DND-41 (cell line): Measurements from ENCODE around the gene NDUFC1.

Experiments used
- ATAC-seq: fragments of 200-7000 bp; cut with Tn5 transposase; 3 replicates; pipeline ENCODE4 v1.9.1; 2021; ENCODE audit warnings: low read depth; ENCODE audit not compliant: insufficient read depth
- DNase-seq: peaks from one replicate; pipeline ENCODE4 v3.0.0-alpha.2; 2020
- H2AFZ ChIP-seq: 2 replicates; pipeline ENCODE4 v1.6.0; 2012; ENCODE audit warnings: low read depth, low read length
- H3K27ac ChIP-seq: 2 replicates; pipeline ENCODE4 v1.5.1; 2012; ENCODE audit warnings: low read length, inconsistent platforms
- H3K27me3 ChIP-seq: fragments of 200-600 bp; sonication (generic); 2 replicates; pipeline ENCODE4 v1.6.0; 2012; ENCODE audit warnings: low read length, mild to moderate bottlenecking, inconsistent platforms; ENCODE audit not compliant: insufficient read depth, poor library complexity
- H3K36me3 ChIP-seq: 2 replicates; pipeline ENCODE4 v1.5.1; 2012; ENCODE audit warnings: low read length, inconsistent platforms; ENCODE audit not compliant: insufficient read depth
- H3K4me1 ChIP-seq: 2 replicates; pipeline ENCODE4 v1.5.1; 2012; ENCODE audit warnings: mild to moderate bottlenecking, low read length; ENCODE audit not compliant: insufficient read depth
- H3K4me2 ChIP-seq: 2 replicates; pipeline ENCODE4 v1.6.0; 2012; ENCODE audit warnings: mild to moderate bottlenecking, moderate library complexity, low read length, inconsistent platforms; ENCODE audit not compliant: insufficient read depth
- H3K4me3 ChIP-seq, 2 experiments: fragments of 200-600 bp in 1 of 2; shearing (Covaris generic) in 1 of 2; 2 replicates each; pipeline ENCODE4 v1.5.1; 2012 to 2016; ENCODE audit warnings: inconsistent platforms in 2 of 2, low read length in 2 of 2, mild to moderate bottlenecking in 2 of 2, low read depth in 1 of 2, moderate library complexity in 1 of 2
- H3K79me2 ChIP-seq: 2 replicates; pipeline ENCODE4 v1.6.0; 2012; ENCODE audit warnings: low read length, inconsistent platforms; ENCODE audit not compliant: insufficient read depth
- H3K9ac ChIP-seq: 2 replicates; pipeline ENCODE4 v1.6.0; 2012; ENCODE audit warnings: low read depth, mild to moderate bottlenecking, inconsistent platforms, low read length, moderate library complexity
- H3K9me3 ChIP-seq: 2 replicates; pipeline ENCODE4 v1.5.1; 2012; ENCODE audit warnings: low read length, moderate library complexity, mild to moderate bottlenecking, inconsistent platforms; ENCODE audit not compliant: insufficient read depth, severe bottlenecking
- H4K20me1 ChIP-seq: 2 replicates; pipeline ENCODE4 v1.6.0; 2012; ENCODE audit warnings: low read length; ENCODE audit not compliant: insufficient read depth
- EZH2 ChIP-seq: IDR thresholded peaks from 3 replicates; pipeline ENCODE4 v1.6.1; 2012; ENCODE audit warnings: borderline replicate concordance, low read depth, mild to moderate bottlenecking, moderate library complexity, low read length, inconsistent platforms; ENCODE audit not compliant: severe bottlenecking
- TF ChIP-seq, protein P1 (sequence below): IDR thresholded peaks from 2 replicates; pipeline ENCODE4 v1.5.1; 2012; ENCODE audit warnings: borderline replicate concordance, low read length, moderate library complexity, mild to moderate bottlenecking; ENCODE audit not compliant: poor library complexity, severe bottlenecking; ENCODE audit errors: extremely low read depth

Gene NDUFC1

DNA sequence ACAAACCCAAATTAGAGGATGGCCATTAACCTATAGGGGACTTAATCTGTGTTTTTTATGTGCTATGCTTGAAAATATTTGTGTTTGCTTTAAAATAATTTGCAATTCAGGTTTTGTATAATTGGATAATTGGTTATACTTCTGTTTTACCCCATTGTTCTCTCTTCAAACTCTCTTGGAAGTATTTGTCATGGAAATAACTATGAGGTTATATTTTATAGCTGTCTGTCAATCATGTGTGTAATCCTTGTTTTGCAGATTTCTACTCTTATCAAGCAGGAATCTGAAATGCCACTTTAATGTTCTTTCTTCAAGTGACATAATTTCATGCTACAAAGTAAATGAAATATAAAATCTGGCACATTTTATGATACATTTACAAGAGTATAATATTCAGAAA lies 15.4 kb upstream of the NDUFC1 start:
- Histone ChIP-seq H4K20me1 (peaks cover 85% of the 10 kb centered on the region), H3K4me3 (no peak overlapping the region), H2AFZ (no peak overlapping the region), H3K27ac (no peak overlapping the region), H3K4me2 (no peak overlapping the region), H3K79me2 (peaks cover 100% of the 10 kb centered on the region), H3K4me1 (peaks cover 3% of the 10 kb centered on the region; the same call in 1 of the 2 replicates), H3K9ac (no peak overlapping the region), H3K9me3 (no peaks in the 10 kb centered on the region), H3K27me3 (no peaks in the 10 kb centered on the region), H3K36me3 (peaks cover 14% of the 10 kb centered on the region)
- no peak for ATAC-seq
- no peak for TF ChIP-seq EZH2
- TF ChIP-seq, protein P1, sequence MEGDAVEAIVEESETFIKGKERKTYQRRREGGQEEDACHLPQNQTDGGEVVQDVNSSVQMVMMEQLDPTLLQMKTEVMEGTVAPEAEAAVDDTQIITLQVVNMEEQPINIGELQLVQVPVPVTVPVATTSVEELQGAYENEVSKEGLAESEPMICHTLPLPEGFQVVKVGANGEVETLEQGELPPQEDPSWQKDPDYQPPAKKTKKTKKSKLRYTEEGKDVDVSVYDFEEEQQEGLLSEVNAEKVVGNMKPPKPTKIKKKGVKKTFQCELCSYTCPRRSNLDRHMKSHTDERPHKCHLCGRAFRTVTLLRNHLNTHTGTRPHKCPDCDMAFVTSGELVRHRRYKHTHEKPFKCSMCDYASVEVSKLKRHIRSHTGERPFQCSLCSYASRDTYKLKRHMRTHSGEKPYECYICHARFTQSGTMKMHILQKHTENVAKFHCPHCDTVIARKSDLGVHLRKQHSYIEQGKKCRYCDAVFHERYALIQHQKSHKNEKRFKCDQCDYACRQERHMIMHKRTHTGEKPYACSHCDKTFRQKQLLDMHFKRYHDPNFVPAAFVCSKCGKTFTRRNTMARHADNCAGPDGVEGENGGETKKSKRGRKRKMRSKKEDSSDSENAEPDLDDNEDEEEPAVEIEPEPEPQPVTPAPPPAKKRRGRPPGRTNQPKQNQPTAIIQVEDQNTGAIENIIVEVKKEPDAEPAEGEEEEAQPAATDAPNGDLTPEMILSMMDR, result no peak
- no peak for DNase-seq

- ATAC-seq, result no peak
- Histone ChIP-seq H3K36me3 (peaks cover 14% of the 10 kb centered on the region), H3K27me3 (no peaks in the 10 kb centered on the region), H3K9ac (no peak overlapping the region), H2AFZ (no peak overlapping the region), H3K27ac (no peak overlapping the region), H3K9me3 (no peaks in the 10 kb centered on the region), H4K20me1 (peaks cover 85% of the 10 kb centered on the region), H3K4me1 (peaks cover 3% of the 10 kb centered on the region; the same call in 1 of the 2 replicates), H3K4me3 (no peak overlapping the region), H3K79me2 (peaks cover 100% of the 10 kb centered on the region), H3K4me2 (no peak overlapping the region)
- no peak for TF ChIP-seq EZH2
- TF ChIP-seq, protein P1, result no peak
- DNase-seq, result no peak
These were observed 14.5 kb upstream of the NDUFC1 start for GRCh38 chr4:139316733-139317132.

DNA sequence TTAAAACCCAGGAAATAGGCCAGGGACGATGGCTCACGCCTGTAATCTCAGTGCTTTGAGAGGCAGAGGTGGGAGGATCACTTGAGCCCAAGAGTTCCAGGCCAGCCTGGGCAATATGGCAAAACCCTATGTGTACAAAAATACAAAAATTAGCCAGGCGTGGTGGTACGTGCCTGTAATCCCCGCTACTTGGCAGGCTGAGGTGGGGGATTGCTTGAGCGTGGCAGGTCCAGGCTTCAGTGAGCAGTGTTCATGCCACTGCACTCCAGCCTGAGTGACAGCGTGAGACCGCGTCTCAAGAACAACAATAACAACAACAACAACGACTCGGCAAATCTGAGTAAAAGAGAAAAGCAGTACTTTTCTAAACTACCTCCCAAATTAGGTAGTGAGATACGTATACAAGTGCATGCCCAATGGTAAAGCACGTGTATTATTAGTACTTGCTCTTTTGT lies 13.0 kb upstream of the NDUFC1 start:
- ATAC-seq (no peak), DNase-seq (no peak)
- no peak overlapping the region for H3K4me2 ChIP-seq
- no peak overlapping the region for H2AFZ ChIP-seq
- no peaks in the 10 kb centered on the region for H3K9me3 ChIP-seq
- peaks cover 3% of the 10 kb centered on the region; the same call in 1 of the 2 replicates for H3K4me1 ChIP-seq
- no peak overlapping the region for H3K4me3 ChIP-seq
- TF ChIP-seq EZH2, result no peak
- TF ChIP-seq, protein P1, result no peak
- no peak overlapping the region for H3K9ac ChIP-seq
- H3K36me3 ChIP-seq, result peaks cover 14% of the 10 kb centered on the region
- peaks cover 100% of the 10 kb centered on the region for H3K79me2 ChIP-seq
- H3K27me3 ChIP-seq, result no peaks in the 10 kb centered on the region
- H3K27ac ChIP-seq, result no peak overlapping the region
- peaks cover 87% of the 10 kb centered on the region for H4K20me1 ChIP-seq
